Choroid plexus epithelial cell (primary cell): Measurements from ENCODE around the gene DNAJC1.

Source experiments
- DNase-seq: peaks from one replicate; pipeline ENCODE4 v3.0.0-alpha.2; 2010; ENCODE audit warnings: low read depth
- H3K4me3 ChIP-seq: 2 replicates; pipeline ENCODE4 v1.5.1; 2011; ENCODE audit warnings: low read depth, mild to moderate bottlenecking, control low read depth, low read length, moderate library complexity
- CTCF ChIP-seq: conservative IDR thresholded peaks from 2 replicates; pipeline ENCODE4 v1.5.1; 2011; ENCODE audit warnings: low read depth, mild to moderate bottlenecking, control low read depth, inconsistent platforms, low read length, moderate library complexity

DNAJC1 gene

DNA sequence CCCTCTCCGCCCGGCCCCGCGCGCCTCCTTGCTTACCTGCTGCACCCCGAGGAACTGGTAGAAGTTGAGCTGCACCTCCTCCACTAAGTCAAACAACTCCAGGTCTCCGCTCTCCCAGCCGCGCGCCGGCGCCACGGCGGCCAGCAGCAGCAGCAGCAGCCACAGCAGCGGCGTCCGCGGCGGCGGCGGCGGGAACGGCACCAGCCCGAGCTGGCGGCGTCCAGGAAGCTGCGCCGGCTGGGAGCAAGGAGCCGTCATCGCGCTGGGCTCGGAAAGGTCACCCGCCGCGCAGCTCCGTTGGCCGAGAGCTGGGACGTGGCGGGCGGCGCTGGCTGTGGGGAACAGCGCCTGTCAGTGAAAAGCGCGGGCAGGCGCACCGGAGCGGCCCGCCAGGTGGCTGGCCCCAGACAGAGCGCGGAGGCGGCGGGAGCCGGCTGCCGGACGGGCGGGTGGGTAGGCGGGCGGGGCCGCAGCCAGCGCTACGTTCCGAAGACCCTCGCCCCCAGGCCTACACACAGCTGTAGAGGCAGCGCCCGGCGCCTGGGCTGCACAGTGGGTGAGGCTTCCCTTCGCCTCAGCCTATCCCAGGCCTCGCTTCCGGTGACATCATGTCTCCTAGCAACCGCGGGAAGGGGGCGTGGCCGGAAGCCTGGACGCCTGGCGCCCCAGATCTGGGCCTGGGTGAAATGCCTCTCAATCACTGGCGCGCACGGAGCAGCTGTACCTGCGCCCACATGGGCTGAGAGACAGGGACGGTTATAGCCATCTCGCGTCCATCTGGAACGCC lies at the start of gene DNAJC1:
TSS of gene DNAJC1 (minus strand) at position 554 of the 787 bp plus-strand sequence. CDS start at position 258, 296 bp downstream.
- H3K4me3 ChIP-seq: peak within 1 kb of the TSS; percentile 86
- TF ChIP-seq CTCF: no peak
- peak; percentile 96 for DNase-seq

GRCh38 chr10:22053048-22053447 lies 49.5 kb upstream of the DNAJC1 start:
- no peak for TF ChIP-seq CTCF
- no peak overlapping the region for H3K4me3 ChIP-seq
- DNase-seq: peak; percentile 45

- TF ChIP-seq CTCF: no peak
- no peak overlapping the region for H3K4me3 ChIP-seq
- DNase-seq: peak; percentile 33
Observed at GRCh38 chr10:22049635-22050034, 46.1 kb upstream of the DNAJC1 start.

GRCh38 chr10:22047812-22048211 lies 44.3 kb upstream of the DNAJC1 start:
- H3K4me3 ChIP-seq: no peak overlapping the region
- no peak for DNase-seq
- TF ChIP-seq CTCF: no peak

DNA sequence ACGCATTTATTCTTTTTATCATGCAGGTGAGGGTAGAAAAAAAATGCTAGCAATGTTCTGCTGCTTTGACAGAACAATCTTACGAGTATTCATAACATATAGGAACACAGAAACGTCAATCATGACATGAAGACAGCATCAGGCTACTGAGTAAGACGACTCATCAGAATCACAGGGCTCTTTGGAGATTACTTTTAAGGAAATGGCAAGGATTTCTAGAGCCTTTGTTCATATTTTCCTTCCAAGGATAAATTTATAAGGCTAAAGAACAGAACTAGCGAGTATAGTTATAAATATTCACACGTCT lies 39.8 kb upstream of the DNAJC1 start:
- no peak for DNase-seq
- TF ChIP-seq CTCF: no peak
- H3K4me3 ChIP-seq: no peak overlapping the region

- peak; percentile 55 for DNase-seq
- no peak overlapping the region for H3K4me3 ChIP-seq
Observed at GRCh38 chr10:22042557-22043326, 39.2 kb upstream of the DNAJC1 start.

More at GRCh38 chr10:22042557-22043326, 39.2 kb upstream of the DNAJC1 start:
- TF ChIP-seq CTCF: no peak
